GM12873 (cell line): Measurements from ENCODE around the gene RPAP2.

ENCODE experiments used
- TF ChIP-seq, protein P1 (sequence below): IDR thresholded peaks from 2 replicates; pipeline ENCODE4 v1.5.1; 2012; ENCODE audit warnings: low read depth, mild to moderate bottlenecking, moderate library complexity, low read length, control low read depth; ENCODE audit not compliant: insufficient read depth; ENCODE audit errors: missing control alignments

RPAP2 gene

DNA sequence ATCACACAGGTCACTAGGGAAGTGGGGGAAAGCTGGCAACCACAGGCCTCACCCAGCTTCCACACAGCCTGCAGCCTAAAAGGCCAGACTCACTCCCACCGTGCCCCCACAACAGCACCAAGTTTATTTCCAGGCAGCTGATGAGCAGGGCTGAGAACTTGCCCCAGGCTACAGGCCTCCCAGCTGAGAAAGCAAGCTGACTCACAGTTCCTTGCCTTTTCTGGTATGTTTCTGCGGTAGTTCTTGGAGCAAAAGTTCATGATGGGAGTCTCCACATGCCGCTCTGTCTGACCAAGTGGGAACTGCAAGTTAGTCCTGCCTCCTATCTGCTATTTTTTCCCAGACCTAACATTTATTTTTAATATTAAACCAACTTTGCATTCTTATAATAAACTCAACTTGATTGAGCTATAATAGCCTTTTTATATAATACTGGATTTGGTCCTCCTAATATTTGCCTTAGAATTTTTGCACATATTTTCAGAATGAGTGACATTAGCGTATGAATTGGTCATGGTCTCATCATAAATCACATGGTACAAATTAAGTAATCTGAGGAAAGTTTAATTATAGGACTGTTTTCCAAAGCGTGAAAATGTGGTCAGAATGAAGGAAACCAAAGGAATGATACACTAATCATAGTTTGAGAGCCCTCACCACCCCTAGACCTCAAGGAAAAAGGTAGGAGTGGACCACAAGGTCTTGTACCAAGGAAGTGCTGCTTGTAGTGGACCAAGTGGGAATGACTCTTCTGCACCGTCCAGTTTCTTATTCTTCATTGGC is 30.7 kb downstream of the RPAP2 start:
- TF ChIP-seq, protein P1, sequence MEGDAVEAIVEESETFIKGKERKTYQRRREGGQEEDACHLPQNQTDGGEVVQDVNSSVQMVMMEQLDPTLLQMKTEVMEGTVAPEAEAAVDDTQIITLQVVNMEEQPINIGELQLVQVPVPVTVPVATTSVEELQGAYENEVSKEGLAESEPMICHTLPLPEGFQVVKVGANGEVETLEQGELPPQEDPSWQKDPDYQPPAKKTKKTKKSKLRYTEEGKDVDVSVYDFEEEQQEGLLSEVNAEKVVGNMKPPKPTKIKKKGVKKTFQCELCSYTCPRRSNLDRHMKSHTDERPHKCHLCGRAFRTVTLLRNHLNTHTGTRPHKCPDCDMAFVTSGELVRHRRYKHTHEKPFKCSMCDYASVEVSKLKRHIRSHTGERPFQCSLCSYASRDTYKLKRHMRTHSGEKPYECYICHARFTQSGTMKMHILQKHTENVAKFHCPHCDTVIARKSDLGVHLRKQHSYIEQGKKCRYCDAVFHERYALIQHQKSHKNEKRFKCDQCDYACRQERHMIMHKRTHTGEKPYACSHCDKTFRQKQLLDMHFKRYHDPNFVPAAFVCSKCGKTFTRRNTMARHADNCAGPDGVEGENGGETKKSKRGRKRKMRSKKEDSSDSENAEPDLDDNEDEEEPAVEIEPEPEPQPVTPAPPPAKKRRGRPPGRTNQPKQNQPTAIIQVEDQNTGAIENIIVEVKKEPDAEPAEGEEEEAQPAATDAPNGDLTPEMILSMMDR: no peak

DNA sequence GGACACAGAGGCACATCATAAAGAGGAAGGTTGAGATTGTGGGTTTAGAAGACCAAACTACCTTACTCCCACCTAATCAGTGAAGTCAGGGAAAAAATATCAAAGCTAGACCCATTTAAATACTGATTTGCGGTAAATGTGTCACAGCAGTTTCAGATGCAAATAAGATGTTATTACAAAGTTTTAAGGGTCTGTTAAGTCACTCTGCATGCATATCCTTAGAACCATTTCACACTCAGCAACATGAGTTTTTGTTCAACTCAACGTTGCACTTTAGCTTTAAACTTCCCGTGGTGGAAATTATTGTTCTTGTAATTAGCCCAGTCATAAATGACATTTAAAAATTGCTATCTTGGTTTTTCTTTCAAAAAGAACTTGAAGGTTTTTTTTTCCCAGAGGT is 34.8 kb downstream of the RPAP2 start:
- TF ChIP-seq, protein P1: no peak

DNA sequence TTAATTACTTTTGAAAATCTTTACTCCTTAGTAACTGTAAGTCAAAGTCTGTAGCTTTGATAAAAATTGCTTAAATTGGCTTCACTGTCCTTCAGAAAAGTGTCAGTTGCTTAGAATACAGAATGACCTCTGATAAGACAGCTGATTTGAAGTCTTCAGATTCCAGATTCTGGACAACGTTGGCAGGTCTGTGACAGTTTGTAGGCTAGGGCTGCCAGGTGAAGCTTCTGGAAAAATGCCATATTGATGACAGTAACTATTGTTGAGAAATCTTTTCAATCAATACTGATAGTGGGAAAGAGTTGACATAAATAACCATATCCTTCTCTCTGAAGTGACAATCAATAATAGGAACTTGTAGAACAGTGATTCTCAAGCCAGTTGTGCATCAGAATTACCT is 41.3 kb downstream of the RPAP2 start:
- TF ChIP-seq, protein P1: no peak

DNA sequence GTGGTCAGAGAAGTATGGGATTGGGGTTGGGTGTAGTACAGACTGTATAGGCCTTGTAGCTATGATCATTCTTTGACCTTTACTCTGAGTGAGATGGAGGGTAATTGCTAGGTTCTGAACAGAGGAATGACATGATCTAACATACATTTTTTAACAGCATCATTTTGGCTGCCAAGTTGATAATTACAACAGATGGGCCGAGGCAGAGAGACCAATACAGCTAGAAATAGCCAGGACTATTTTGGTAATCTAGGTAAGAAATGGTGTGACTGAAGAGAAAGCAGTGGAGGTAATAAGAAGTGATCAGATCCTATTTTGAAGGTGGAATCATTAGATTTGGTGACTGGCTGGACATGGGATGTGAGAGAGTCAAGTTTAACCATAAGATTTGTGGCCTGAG is 43.5 kb downstream of the RPAP2 start:
- TF ChIP-seq, protein P1: no peak

DNA sequence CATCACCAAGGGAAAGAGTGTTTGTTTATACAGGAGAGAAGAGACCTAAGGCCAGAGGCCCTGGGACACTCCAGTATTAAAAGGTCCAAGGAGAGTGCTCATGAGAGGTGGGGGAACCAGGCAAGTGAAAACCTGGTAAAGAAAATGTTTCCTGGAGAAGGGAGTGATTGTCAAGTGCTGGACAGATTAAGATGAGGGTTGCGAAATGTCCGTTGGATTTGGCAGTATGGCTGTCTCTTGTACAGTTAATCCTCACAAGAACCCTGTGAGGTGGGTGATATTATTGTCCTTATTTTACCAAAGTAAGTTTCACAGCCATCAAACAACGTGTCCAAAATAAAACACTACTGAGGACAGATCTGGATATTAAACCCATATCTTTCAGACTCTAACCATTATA is 44.2 kb downstream of the RPAP2 start:
- TF ChIP-seq, protein P1: no peak

DNA sequence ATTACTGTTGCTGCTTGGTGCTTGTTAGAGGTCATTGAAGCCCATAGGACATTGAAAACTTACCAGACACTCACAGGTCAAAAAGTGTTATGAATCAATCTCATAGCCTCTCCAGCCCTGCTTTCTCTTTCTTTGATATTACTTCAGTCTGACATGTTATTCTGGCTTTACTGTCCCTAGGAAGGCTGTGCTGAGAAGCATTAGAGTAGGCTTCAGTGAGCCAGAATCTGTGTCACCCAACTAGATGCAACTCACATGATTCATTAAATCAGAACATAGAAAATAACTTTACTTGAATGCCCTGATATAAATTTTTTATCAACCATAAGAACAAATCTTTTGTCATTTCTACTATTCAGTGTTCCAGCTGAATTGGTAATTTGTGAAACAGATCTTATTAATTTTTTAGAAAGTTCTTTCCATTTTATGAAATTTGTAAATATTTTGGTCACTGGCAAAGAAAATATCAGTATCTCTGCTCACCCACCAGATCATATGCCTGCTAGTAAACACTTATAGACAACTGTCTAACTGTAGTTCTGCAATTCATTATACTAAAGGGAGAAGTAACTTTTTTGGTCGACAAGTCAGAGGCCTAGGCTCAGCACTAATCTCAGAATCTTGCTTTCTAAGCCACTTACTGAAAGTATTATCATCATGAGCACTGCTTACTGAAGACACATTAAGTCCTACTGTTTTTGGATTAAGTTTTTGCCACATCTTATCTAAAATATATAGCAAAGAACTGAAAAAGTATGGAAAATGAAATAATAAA is 48.2 kb downstream of the RPAP2 start:
- TF ChIP-seq, protein P1: no peak

DNA sequence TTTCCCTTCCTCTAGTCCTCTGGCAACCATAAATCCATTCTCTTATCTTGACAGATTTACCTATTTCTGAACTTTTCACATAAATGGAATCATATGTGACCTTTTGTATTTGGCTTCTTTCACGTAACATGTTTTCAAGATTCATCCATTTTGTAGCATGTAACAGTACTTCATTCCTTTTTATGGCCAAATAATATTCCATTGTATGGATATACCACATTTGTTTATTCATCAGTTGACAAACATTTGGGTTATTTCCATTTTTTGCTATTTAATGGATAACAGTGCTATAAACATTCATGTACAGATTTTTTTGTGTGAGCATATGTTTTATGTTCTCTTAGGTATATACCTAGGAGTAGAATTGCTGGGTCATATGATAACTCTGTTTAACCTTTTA is 54.0 kb downstream of the RPAP2 start:
- TF ChIP-seq, protein P1: no peak
